Keratinocyte (primary cell): ENCODE data around the gene PRKCA.

Source experiments
- CTCF ChIP-seq, 3 experiments: IDR thresholded peaks in 1 of 3; conservative IDR thresholded peaks in 1 of 3; optimal IDR thresholded peaks in 1 of 3; 2 replicates in 2 of 3; 3 replicates in 1 of 3; pipeline versions ENCODE3 to v1.5.1; 2011; ENCODE audit warnings: low read length in 3 of 3, mild to moderate bottlenecking in 3 of 3, moderate library complexity in 2 of 3, control low read depth in 1 of 3, inconsistent platforms in 1 of 3; ENCODE audit not compliant: insufficient read depth in 2 of 3; ENCODE audit errors: extremely low read depth in 1 of 3
- EZH2 ChIP-seq: IDR thresholded peaks from one replicate; pipeline ENCODE4 v1.6.1; 2012; ENCODE audit warnings: inconsistent platforms, mild to moderate bottlenecking, low read length, moderate library complexity

DNA sequence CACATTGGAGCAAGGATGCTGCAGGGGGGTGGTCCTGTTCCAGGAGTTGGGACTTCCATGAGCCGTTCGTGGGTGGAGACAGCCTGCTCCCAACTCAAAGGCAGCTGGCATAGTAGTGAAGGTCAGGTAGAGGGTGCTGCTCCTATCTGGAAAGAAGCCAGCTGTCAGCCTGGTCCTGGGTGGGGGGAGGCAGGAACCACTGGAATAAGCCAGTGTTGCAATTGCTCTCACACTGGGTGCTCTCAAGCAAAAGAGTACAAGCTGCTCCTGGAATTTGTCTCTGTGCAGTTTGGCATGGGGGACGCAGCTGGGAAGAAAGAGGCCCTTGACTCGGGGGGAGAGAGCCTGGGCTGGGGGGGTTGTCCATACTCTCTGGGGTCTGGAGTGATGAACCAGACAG lies 541.2 kb downstream of the PRKCA start:
- TF ChIP-seq CTCF (optimal IDR thresholded peaks at IDR 0.05 in 1 of 3, IDR thresholded peaks at IDR 0.05 in 1 of 3, conservative IDR thresholded peaks at IDR 0.05 in 1 of 3; ENCODE audit: extremely low read depth in 1 of 3, insufficient read depth in 2 of 3, low read length in 3 of 3) (no peak), EZH2 (no peak)
